Activated naive CD8-positive, alpha-beta T cell treated with anti-CD3 and anti-CD28 coated beads, Interleukin-2, amount 50 U/mL, for 24 hours (primary cell): ENCODE results near the gene RTN4.
"Not testable (repeated sequence)": the region's sequence is repeated elsewhere in the genome, so short reads cannot be mapped to it uniquely, and the experiment has no call there.

Experiments
- ATAC-seq: fragments of 150-1000 bp; cut with Tn5 transposase; one replicate; pipeline ENCODE4 v1.10.0; 2021
- DNase-seq: peaks from one replicate; pipeline ENCODE4 v3.0.0; 2021
- H3K27ac Mint-ChIP-seq: one replicate; pipeline ENCODE4 v1.8.0; 2021; ENCODE audit warnings: mild to moderate bottlenecking, mixed read lengths
- H3K27me3 Mint-ChIP-seq: one replicate; pipeline ENCODE4 v1.8.0; 2021; ENCODE audit warnings: mixed read lengths
- H3K36me3 Mint-ChIP-seq: one replicate; pipeline ENCODE4 v1.8.0; 2021; ENCODE audit warnings: low read depth, mixed read lengths
- H3K4me1 Mint-ChIP-seq: one replicate; pipeline ENCODE4 v1.8.0; 2021; ENCODE audit warnings: mixed read lengths
- H3K4me3 Mint-ChIP-seq: one replicate; pipeline ENCODE4 v1.8.0; 2021; ENCODE audit warnings: mild to moderate bottlenecking, moderate library complexity, mixed read lengths
- H3K9me3 Mint-ChIP-seq: one replicate; pipeline ENCODE4 v1.8.0; 2021; ENCODE audit warnings: mixed read lengths

RTN4 gene

DNA sequence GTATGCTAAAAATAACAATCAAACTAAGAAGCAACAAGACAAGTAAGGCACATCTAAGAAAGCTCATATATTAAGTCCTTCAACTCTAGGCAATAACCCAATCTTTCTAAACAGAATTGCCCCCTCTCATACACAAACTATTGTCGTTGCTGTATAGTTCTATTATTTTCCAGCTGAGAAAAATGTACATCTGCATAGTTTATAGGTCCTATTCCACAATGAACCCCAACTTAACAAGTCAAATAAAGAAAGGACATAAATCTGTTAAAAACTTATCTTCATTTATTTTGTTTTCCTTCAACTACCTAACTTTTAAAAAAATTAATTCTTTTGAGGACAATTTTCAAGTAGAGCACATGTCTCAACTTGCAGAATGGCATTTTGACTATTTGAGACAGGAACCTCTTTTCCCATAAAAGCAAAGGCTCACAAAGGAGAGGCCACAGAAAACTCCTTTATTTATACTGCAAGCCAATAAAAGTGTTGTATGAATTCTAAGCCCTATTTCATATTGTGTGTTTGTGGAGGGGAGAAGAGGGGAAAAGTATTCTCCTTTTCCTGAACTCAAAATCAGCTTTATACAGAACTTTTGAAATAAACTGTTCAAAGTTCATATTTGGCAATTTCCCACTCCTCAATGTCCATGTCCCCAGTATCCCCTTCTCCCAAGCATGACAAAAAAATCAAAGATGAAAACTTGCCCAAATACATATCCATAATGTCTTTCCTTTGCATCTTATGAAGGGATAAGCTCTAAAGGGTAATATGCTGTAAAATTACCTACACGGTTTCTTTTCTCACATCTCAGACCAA lies 37.4 kb downstream of the RTN4 start:
- H3K27me3 Mint-ChIP-seq, result no peaks in the 10 kb centered on the region

DNA sequence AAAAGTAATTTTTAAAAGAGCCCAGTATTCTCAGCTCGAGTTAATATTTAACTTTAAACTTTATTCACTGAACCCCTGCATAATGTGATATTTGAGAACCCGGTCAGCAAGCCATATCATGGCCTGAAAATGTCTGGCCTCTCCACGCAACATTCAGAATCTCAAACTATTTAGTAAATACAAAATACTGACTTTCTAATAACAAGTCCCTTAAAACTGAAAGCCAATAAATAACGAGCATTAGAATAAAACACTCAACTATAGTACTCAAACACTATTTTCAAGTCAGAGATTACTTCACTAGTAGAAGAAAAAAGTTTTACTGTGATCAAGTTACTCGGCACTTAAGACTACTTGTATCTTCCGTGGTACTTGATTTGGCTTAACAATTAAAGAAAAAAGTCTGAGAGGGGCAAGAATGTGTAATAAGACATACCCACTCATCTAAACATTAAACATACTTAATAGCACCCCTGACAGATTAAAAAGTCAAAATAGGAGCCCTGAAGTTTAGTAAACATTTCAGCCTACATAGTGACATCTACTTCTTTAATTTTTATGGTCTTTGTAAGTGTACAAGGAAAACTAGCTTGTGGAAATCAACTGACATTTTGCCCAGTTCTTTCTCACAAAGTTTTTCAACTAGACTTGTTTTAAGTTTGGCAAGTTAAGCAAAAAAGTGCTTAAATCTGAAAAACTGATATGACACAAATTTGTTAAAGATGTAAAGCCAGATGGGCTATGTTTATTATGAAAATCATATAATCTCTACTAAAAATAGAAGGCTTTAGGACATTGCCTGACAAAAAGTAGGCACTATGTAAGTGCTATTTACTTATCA lies 38.2 kb downstream of the RTN4 start:
- no peak overlapping the region for H3K27ac Mint-ChIP-seq
- no peak overlapping the region for H3K4me3 Mint-ChIP-seq
- H3K27me3 Mint-ChIP-seq, result no peaks in the 10 kb centered on the region
- no peak for ATAC-seq
- no peaks in the 10 kb centered on the region for H3K9me3 Mint-ChIP-seq
- peaks cover 51% of the 10 kb centered on the region for H3K4me1 Mint-ChIP-seq
- DNase-seq, result no peak
- peaks cover 3% of the 10 kb centered on the region for H3K36me3 Mint-ChIP-seq

More for the DNA sequence above, 37.4 kb downstream of the RTN4 start:
- Mint-ChIP-seq H3K27ac (no peak overlapping the region), H3K4me3 (no peak overlapping the region), H3K36me3 (peaks cover 3% of the 10 kb centered on the region), H3K9me3 (no peaks in the 10 kb centered on the region), H3K4me1 (peaks cover 43% of the 10 kb centered on the region)
- DNase-seq, result no peak
- ATAC-seq, result no peak

DNA sequence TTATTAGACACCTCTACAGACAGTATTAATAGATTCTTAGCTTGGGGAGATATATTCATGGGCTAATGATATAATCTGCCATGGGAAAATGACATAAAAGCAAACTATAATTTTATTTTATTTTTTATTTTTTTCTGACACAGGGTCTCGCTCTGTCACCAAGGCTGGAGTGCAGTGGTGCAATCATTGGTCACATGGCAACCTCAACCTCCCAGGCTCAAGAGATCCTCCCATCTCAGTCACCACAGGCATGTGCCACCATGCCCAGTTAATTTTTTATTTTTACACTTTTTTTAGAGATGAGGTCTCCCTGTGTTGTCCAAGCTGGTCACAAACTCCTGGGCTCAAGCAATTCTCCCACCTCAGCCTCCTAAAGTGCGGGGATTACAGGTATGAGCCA lies 39.3 kb downstream of the RTN4 start:
- ATAC-seq (no peak), DNase-seq (no peak)
- no peaks in the 10 kb centered on the region for H3K27me3 Mint-ChIP-seq
- peaks cover 3% of the 10 kb centered on the region for H3K36me3 Mint-ChIP-seq
- H3K4me3 Mint-ChIP-seq, result no peak overlapping the region
- peaks cover 62% of the 10 kb centered on the region for H3K4me1 Mint-ChIP-seq
- H3K27ac Mint-ChIP-seq, result no peak overlapping the region
- no peaks in the 10 kb centered on the region for H3K9me3 Mint-ChIP-seq

GRCh38 chr2:55010149-55010591 lies 40.1 kb downstream of the RTN4 start:
- DNase-seq, result no peak
- no peaks in the 10 kb centered on the region for H3K27me3 Mint-ChIP-seq
- peak overlapping the region; percentile 81 for H3K4me3 Mint-ChIP-seq
- no peaks in the 10 kb centered on the region for H3K9me3 Mint-ChIP-seq
- H3K27ac Mint-ChIP-seq, result peak overlapping the region; percentile 44
- no peaks in the 10 kb centered on the region for H3K36me3 Mint-ChIP-seq
- peak; percentile 88 for ATAC-seq
- peaks cover 62% of the 10 kb centered on the region for H3K4me1 Mint-ChIP-seq

DNA sequence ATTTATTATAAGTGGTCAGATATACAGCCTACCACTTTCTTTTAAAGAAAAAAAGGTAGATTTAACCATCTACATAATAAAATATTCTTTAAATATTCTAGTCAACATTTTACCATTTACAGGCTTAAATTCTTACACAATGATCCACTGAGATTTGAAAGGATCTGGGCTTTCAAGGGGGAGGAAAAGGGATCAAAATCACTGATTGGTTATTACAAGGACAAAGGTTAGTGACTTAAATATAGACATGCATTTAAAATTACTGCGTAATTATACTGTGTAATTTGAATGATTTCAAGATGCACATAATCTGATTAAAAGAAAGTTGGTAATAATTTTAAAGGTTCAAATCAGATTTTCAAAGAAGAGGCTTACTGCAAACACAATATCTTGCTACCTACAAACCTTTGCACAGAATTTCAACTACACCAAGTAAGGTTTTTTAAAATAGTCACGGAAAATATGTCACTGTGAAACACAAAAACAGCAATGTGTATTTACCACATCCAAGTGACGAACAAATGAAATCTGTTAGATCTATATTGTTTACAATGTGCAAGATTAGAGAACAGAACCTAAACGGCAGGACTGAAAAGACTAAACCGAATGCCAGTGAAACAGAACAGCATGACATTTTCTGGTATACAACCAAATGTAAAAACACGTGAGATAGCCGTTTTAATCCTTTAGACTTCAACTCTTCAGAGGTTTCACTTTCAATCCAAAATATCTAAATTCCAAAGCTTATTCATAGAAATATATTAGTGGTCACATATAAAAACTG lies 40.8 kb downstream of the RTN4 start:
- H3K27me3 Mint-ChIP-seq, result no peaks in the 10 kb centered on the region
- H3K9me3 Mint-ChIP-seq, result no peaks in the 10 kb centered on the region
- ATAC-seq, result peak; percentile 39
- peak overlapping the region; percentile 81 for H3K4me3 Mint-ChIP-seq
- peaks cover 59% of the 10 kb centered on the region for H3K4me1 Mint-ChIP-seq
- H3K27ac Mint-ChIP-seq, result peak overlapping the region; percentile 44
- H3K36me3 Mint-ChIP-seq, result no peaks in the 10 kb centered on the region
- no peak for DNase-seq

DNA sequence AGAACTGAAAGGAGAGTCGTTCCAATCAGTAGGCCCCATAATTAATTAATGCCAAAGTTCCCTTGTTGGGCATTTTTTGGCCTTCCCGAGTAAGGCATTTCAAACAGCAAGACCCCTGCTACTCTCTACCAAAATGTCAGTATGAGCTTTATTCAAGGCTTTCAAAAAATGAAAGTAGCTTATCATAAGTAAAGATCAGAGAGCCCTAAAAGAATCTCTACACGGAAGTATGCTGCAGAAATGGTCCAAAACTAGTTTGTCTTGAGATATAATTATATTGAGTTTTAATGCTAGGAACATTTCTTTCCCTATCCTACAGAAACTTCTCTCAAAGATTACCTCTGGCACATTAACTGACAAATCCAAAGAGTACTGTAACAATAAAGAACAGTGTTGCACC lies 43.9 kb downstream of the RTN4 start:
- DNase-seq (no peak), ATAC-seq (no peak)
- H3K9me3 Mint-ChIP-seq, result no peaks in the 10 kb centered on the region
- no peaks in the 10 kb centered on the region for H3K27me3 Mint-ChIP-seq
- H3K4me1 Mint-ChIP-seq, result peaks cover 54% of the 10 kb centered on the region
- H3K4me3 Mint-ChIP-seq, result no peak overlapping the region
- no peaks in the 10 kb centered on the region for H3K36me3 Mint-ChIP-seq
- H3K27ac Mint-ChIP-seq, result peak overlapping the region; percentile 32

GRCh38 chr2:55003706-55004639 lies 46.3 kb downstream of the RTN4 start:
- no peaks in the 10 kb centered on the region for H3K9me3 Mint-ChIP-seq
- no peaks in the 10 kb centered on the region for H3K36me3 Mint-ChIP-seq
- H3K4me3 Mint-ChIP-seq, result no peak overlapping the region
- no peaks in the 10 kb centered on the region for H3K27me3 Mint-ChIP-seq
- DNase-seq (no peak), ATAC-seq (no peak)
- peaks cover 53% of the 10 kb centered on the region for H3K4me1 Mint-ChIP-seq
- no peak overlapping the region for H3K27ac Mint-ChIP-seq

GRCh38 chr2:55001716-55002115 lies 48.5 kb downstream of the RTN4 start:
- DNase-seq, result no peak
- Mint-ChIP-seq H3K4me1 (peaks cover 55% of the 10 kb centered on the region), H3K9me3 (no peaks in the 10 kb centered on the region), H3K27ac (no peak overlapping the region), H3K4me3 (no peak overlapping the region), H3K36me3 (no peaks in the 10 kb centered on the region), H3K27me3 (no peaks in the 10 kb centered on the region)
- no peak for ATAC-seq

GRCh38 chr2:55000341-55000740 lies 49.9 kb downstream of the RTN4 start:
- DNase-seq (no peak), ATAC-seq (no peak)
- no peaks in the 10 kb centered on the region for H3K27me3 Mint-ChIP-seq
- H3K27ac Mint-ChIP-seq, result no peak overlapping the region
- no peaks in the 10 kb centered on the region for H3K9me3 Mint-ChIP-seq
- H3K4me1 Mint-ChIP-seq, result peaks cover 60% of the 10 kb centered on the region
- H3K4me3 Mint-ChIP-seq, result no peak overlapping the region
- H3K36me3 Mint-ChIP-seq, result no peaks in the 10 kb centered on the region

DNA sequence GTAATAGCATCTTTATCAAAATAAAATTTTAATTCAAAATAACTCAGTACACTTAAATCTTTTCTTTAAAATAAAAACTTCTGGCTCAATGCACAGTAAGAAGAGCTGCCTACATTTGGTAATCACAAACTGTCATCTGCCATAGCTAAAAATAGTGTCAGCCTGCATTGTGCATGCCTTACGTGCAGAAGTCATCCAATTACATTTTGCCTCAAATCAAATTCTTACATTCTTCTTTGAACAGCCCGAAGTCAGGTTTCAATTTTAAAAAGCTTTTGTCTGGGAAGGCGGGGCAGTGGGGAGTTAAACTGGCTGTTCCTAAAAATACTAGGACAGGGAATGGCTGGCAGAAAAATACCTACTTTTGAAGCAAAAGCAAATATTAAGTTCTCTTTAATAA lies 51.1 kb downstream of the RTN4 start:
- Mint-ChIP-seq H3K9me3 (no peaks in the 10 kb centered on the region), H3K4me3 (no peak overlapping the region), H3K27ac (no peak overlapping the region), H3K27me3 (no peaks in the 10 kb centered on the region), H3K4me1 (peaks cover 68% of the 10 kb centered on the region), H3K36me3 (no peaks in the 10 kb centered on the region)
- ATAC-seq, result no peak
- DNase-seq, result no peak

GRCh38 chr2:54997826-54998225 lies 52.4 kb downstream of the RTN4 start:
- ATAC-seq, result no peak
- no peaks in the 10 kb centered on the region for H3K27me3 Mint-ChIP-seq
- H3K9me3 Mint-ChIP-seq, result no peaks in the 10 kb centered on the region
- no peak for DNase-seq
- H3K4me3 Mint-ChIP-seq, result no peak overlapping the region
- peaks cover 69% of the 10 kb centered on the region for H3K4me1 Mint-ChIP-seq
- no peak overlapping the region for H3K27ac Mint-ChIP-seq
- no peaks in the 10 kb centered on the region for H3K36me3 Mint-ChIP-seq

GRCh38 chr2:54995553-54995952 lies 54.7 kb downstream of the RTN4 start:
- Mint-ChIP-seq H3K27ac (no peak overlapping the region), H3K4me3 (no peak overlapping the region), H3K9me3 (no peaks in the 10 kb centered on the region), H3K4me1 (peaks cover 71% of the 10 kb centered on the region), H3K36me3 (peaks cover 1% of the 10 kb centered on the region), H3K27me3 (no peaks in the 10 kb centered on the region)
- DNase-seq, result no peak
- ATAC-seq, result peak; percentile 46

DNA sequence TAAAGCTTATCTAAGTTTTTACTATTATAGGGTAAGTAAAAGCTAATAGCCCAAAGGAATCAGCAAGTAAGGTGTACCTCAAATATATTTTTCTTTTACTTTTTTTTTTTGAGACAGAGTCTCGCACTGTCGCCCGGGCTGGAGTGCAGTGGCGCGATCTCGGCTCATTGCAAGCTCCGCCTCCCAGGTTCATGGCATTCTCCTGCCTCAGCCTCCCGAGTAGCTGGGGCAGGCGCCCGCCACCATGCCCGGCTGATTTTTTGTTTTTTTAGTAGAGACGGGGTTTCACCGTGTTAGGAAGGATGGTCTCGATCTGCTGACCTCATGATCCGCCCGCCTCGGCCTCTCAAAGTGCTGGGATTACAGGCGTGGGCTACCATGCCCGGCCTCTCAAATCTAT lies 59.6 kb downstream of the RTN4 start:
- peaks cover 14% of the 10 kb centered on the region for H3K36me3 Mint-ChIP-seq
- H3K27me3 Mint-ChIP-seq, H3K27ac Mint-ChIP-seq, H3K4me3 Mint-ChIP-seq, ATAC-seq, DNase-seq, H3K9me3 Mint-ChIP-seq: not testable (repeated sequence)
- H3K4me1 Mint-ChIP-seq, result peaks cover 34% of the 10 kb centered on the region

DNA sequence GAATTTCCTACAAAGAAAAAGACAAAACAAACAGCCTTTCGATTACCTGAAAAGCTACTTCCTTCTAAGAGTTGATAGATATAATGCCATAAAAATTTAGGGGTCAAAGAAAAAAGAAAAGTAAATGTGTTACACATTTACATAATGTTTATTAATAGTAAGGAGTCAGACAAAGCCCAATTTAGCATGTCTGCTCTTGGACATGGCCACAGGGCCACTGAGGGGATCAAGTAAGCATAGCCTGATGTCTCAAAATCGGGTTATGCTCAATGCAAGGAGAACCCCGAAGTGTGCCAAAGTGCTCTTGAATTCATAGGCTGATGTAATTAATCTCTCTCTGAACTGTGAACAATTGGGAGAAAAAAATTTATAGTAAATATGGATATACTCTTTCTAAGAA lies 61.6 kb downstream of the RTN4 start:
- no peak overlapping the region for H3K4me3 Mint-ChIP-seq

More for the DNA sequence above, 61.6 kb downstream of the RTN4 start:
- Mint-ChIP-seq H3K27ac (no peak overlapping the region), H3K27me3 (no peaks in the 10 kb centered on the region), H3K9me3 (no peaks in the 10 kb centered on the region), H3K36me3 (peaks cover 17% of the 10 kb centered on the region), H3K4me1 (peaks cover 31% of the 10 kb centered on the region)
- ATAC-seq (no peak), DNase-seq (no peak)
